H9 (cell line): ENCODE data around the gene PHACTR1. TPM values are rescaled to one million over a fixed set of nuclear protein-coding genes. Genes with fewer than 3 reads are reported as not detected.

Experiments used
- DNase-seq: peaks from one replicate; pipeline ENCODE4 v3.0.0-alpha.2; 2017
- H2AFZ ChIP-seq: one replicate; pipeline ENCODE4 v1.6.1; 2013; ENCODE audit warnings: mild to moderate bottlenecking, low read length, control low read depth, moderate library complexity
- H2AK5ac ChIP-seq: 2 replicates; pipeline ENCODE4 v1.6.1; 2013; ENCODE audit warnings: low read length, control low read depth, mixed read lengths; ENCODE audit not compliant: insufficient read length
- H2BK120ac ChIP-seq: one replicate; pipeline ENCODE4 v1.6.1; 2013; ENCODE audit warnings: low read depth, mild to moderate bottlenecking, low read length, control low read depth, inconsistent platforms; ENCODE audit not compliant: poor library complexity, severe bottlenecking
- H2BK12ac ChIP-seq: 2 replicates; pipeline ENCODE4 v1.6.1; 2013; ENCODE audit warnings: low read length, control low read depth, mixed read lengths, low read depth; ENCODE audit not compliant: insufficient read length
- H2BK15ac ChIP-seq: 2 replicates; pipeline ENCODE4 v1.6.1; 2013; ENCODE audit warnings: low read depth, low read length, control low read depth
- H2BK20ac ChIP-seq: one replicate; pipeline ENCODE4 v1.6.1; 2013; ENCODE audit warnings: low read depth, mild to moderate bottlenecking, low read length, control low read depth, inconsistent platforms; ENCODE audit not compliant: poor library complexity, severe bottlenecking
- H2BK5ac ChIP-seq: 2 replicates; pipeline ENCODE4 v1.6.1; 2013; ENCODE audit warnings: low read length, control low read depth, mixed read lengths; ENCODE audit not compliant: insufficient read length
- H3K14ac ChIP-seq: 2 replicates; pipeline ENCODE4 v1.6.1; 2013; ENCODE audit warnings: low read length, control low read depth; ENCODE audit not compliant: insufficient read depth
- H3K18ac ChIP-seq: 2 replicates; pipeline ENCODE4 v1.6.1; 2013; ENCODE audit warnings: low read depth, mild to moderate bottlenecking, mixed read lengths, low read length, control low read depth; ENCODE audit not compliant: insufficient read length
- H3K23ac ChIP-seq: 2 replicates; pipeline ENCODE4 v1.6.1; 2013; ENCODE audit warnings: low read length, control low read depth, mixed read lengths, low read depth; ENCODE audit not compliant: insufficient read length
- H3K23me2 ChIP-seq: 2 replicates; pipeline ENCODE4 v1.6.1; 2013; ENCODE audit warnings: low read depth, mild to moderate bottlenecking, mixed read lengths, low read length, control low read depth; ENCODE audit not compliant: insufficient read length, poor library complexity, severe bottlenecking
- H3K27ac ChIP-seq: 2 replicates; pipeline ENCODE4 v1.5.1; 2013; ENCODE audit warnings: low read length, control low read depth, mixed read lengths, low read depth; ENCODE audit not compliant: insufficient read length
- H3K27me3 ChIP-seq: 2 replicates; pipeline ENCODE4 v1.6.1; 2013; ENCODE audit warnings: low read length, control low read depth, inconsistent platforms; ENCODE audit not compliant: insufficient read depth
- H3K4ac ChIP-seq: 2 replicates; pipeline ENCODE4 v1.6.1; 2013; ENCODE audit warnings: low read depth, mild to moderate bottlenecking, control low read depth, inconsistent platforms, low read length, moderate library complexity
- H3K4me1 ChIP-seq: 2 replicates; pipeline ENCODE4 v1.6.1; 2013; ENCODE audit warnings: low read length, control low read depth, inconsistent platforms; ENCODE audit not compliant: insufficient read depth
- H3K4me2 ChIP-seq: 2 replicates; pipeline ENCODE4 v1.6.1; 2013; ENCODE audit warnings: low read length, control low read depth, mixed read lengths; ENCODE audit not compliant: insufficient read length, insufficient read depth
- H3K56ac ChIP-seq: 2 replicates; pipeline ENCODE4 v1.6.1; 2013; ENCODE audit warnings: low read depth, mild to moderate bottlenecking, mixed read lengths, low read length, control low read depth; ENCODE audit not compliant: insufficient read length
- H3K79me1 ChIP-seq: 2 replicates; pipeline ENCODE4 v1.6.1; 2013; ENCODE audit warnings: low read depth, mild to moderate bottlenecking, moderate library complexity, low read length, control low read depth, inconsistent platforms; ENCODE audit not compliant: insufficient read depth, poor library complexity, severe bottlenecking
- H3K79me2 ChIP-seq: 2 replicates; pipeline ENCODE4 v1.6.1; 2013; ENCODE audit warnings: low read length, control low read depth, inconsistent platforms; ENCODE audit not compliant: insufficient read depth
- H3K9ac ChIP-seq: 2 replicates; pipeline ENCODE4 v1.6.1; 2013; ENCODE audit warnings: low read length, control low read depth, mixed read lengths; ENCODE audit not compliant: insufficient read length; ENCODE audit errors: extremely low read depth
- H3K9me3 ChIP-seq: one replicate; pipeline ENCODE4 v1.6.1; 2013; ENCODE audit warnings: low read depth, low read length, inconsistent platforms; ENCODE audit not compliant: control insufficient read depth
- H3T11ph ChIP-seq: one replicate; pipeline ENCODE4 v1.6.1; 2013; ENCODE audit warnings: mild to moderate bottlenecking, low read length, control low read depth, inconsistent platforms
- H4K20me1 ChIP-seq: one replicate; pipeline ENCODE4 v1.6.1; 2013; ENCODE audit not compliant: control insufficient read depth, insufficient read length, insufficient read depth
- H4K5ac ChIP-seq: 2 replicates; pipeline ENCODE4 v1.6.1; 2013; ENCODE audit warnings: low read depth, mild to moderate bottlenecking, mixed read lengths, low read length, control low read depth; ENCODE audit not compliant: insufficient read length
- H4K8ac ChIP-seq: replicated peaks from 2 replicates; pipeline ENCODE4 v1.6.1; 2013; ENCODE audit warnings: low read length, control low read depth, mixed read lengths, low read depth; ENCODE audit not compliant: insufficient read length
- H4K91ac ChIP-seq: 2 replicates; pipeline ENCODE4 v1.6.1; 2013; ENCODE audit warnings: low read depth, mild to moderate bottlenecking, moderate library complexity, mixed read lengths, low read length, control low read depth; ENCODE audit not compliant: insufficient read length
- H3K27ac Mint-ChIP-seq, 3 experiments: 2 replicates in 2 of 3; 3 replicates in 1 of 3; pipeline ENCODE4 v1.8.0; 2020 to 2021; ENCODE audit warnings: mixed read lengths in 3 of 3, mild to moderate bottlenecking in 1 of 3, moderate library complexity in 1 of 3
- H3K27me3 Mint-ChIP-seq: 2 replicates; pipeline ENCODE4 v1.8.0; 2021; ENCODE audit warnings: low read depth, mild to moderate bottlenecking, moderate library complexity, mixed read lengths
- H3K36me3 Mint-ChIP-seq, 3 experiments: 2 replicates in 2 of 3; 3 replicates in 1 of 3; pipeline ENCODE4 v1.8.0; 2020 to 2021; ENCODE audit warnings: low read depth in 3 of 3, mixed read lengths in 3 of 3; ENCODE audit not compliant: insufficient read depth in 1 of 3
- H3K4me1 Mint-ChIP-seq, 2 experiments: 2 replicates each; pipeline ENCODE4 v1.8.0; 2020; ENCODE audit warnings: mixed read lengths in 2 of 2
- H3K4me3 Mint-ChIP-seq, 2 experiments: 2 replicates in 1 of 2; 3 replicates in 1 of 2; pipeline ENCODE4 v1.8.0; 2020 to 2021; ENCODE audit warnings: mild to moderate bottlenecking in 2 of 2, mixed read lengths in 2 of 2, moderate library complexity in 1 of 2
- H3K9me3 Mint-ChIP-seq, 2 experiments: 2 replicates in 1 of 2; 3 replicates in 1 of 2; pipeline ENCODE4 v1.8.0; 2020; ENCODE audit warnings: mild to moderate bottlenecking in 2 of 2, mixed read lengths in 2 of 2, moderate library complexity in 1 of 2
- CTCF ChIP-seq: fragments of 200-600 bp; sonication (generic); conservative IDR thresholded peaks from 3 replicates; pipeline ENCODE4 v1.8.0; 2021; ENCODE audit warnings: antibody characterized with exemption, mild to moderate bottlenecking
- WGBS: extraction: QIAGEN DNeasy Blood & Tissue Kit; methylation state at CpG from one replicate; pipeline ENCODE4 v1.1.7; 2013; ENCODE audit warnings: missing lambda C conversion rate, low lambda C conversion rate, mixed read lengths; ENCODE audit not compliant: insufficient read length; ENCODE audit errors: extremely low coverage; 5-methylcytosine and 5-hydroxymethylcytosine counted together
- total RNA-seq: library from RNA; stranded (reverse); gene quantifications from 2 replicates; pipeline ENCODE4 v1.2.1, GENCODE V29; 2021

Gene PHACTR1
- total RNA-seq, 1 experiment from 2014 or later, result 15.9 TPM

- no peaks in the 10 kb centered on the region for H3K4me1 Mint-ChIP-seq
These were observed 85.9 kb downstream of the PHACTR1 start for GRCh38 chr6:12802440-12802839.

More at GRCh38 chr6:12802440-12802839, 85.9 kb downstream of the PHACTR1 start:
- TF ChIP-seq CTCF, result no peak
- Histone ChIP-seq H4K8ac (no peak overlapping the region), H2BK12ac (no peak overlapping the region), H3K14ac (no peak overlapping the region), H3K56ac (no peak overlapping the region), H3K79me2 (no peaks in the 10 kb centered on the region), H2BK5ac (no peak overlapping the region), H2AK5ac (no peak overlapping the region), H3K9ac (no peak overlapping the region), H3K23ac (no peak overlapping the region), H3K27ac (no peak overlapping the region), H2BK15ac (no peak overlapping the region), H3T11ph (no peak overlapping the region), H4K20me1 (no peaks in the 10 kb centered on the region), H3K27me3 (no peaks in the 10 kb centered on the region), H3K4me1 (no peaks in the 10 kb centered on the region; the same call in 1 of the 2 replicates), H3K23me2 (no peaks in the 10 kb centered on the region), H3K9me3 (no peaks in the 10 kb centered on the region), H4K5ac (no peak overlapping the region), H3K4ac (no peak overlapping the region), H3K18ac (no peak overlapping the region), H2BK20ac (no peak overlapping the region), H3K4me2 (no peak overlapping the region), H4K91ac (no peak overlapping the region), H3K79me1 (no peaks in the 10 kb centered on the region), H2AFZ (no peak overlapping the region), H2BK120ac (no peak overlapping the region)
- Mint-ChIP-seq H3K27ac (no peak overlapping the region), H3K36me3 (no peaks in the 10 kb centered on the region), H3K4me3 (no peak overlapping the region), H3K9me3 (no peaks in the 10 kb centered on the region), H3K27me3 (no peaks in the 10 kb centered on the region)
- no peak for DNase-seq
- no CpG with 5 or more reads among the region's 4 CpGs for WGBS
